ENCODE measurements around the gene TMEM253.

Gene TMEM253

DNA sequence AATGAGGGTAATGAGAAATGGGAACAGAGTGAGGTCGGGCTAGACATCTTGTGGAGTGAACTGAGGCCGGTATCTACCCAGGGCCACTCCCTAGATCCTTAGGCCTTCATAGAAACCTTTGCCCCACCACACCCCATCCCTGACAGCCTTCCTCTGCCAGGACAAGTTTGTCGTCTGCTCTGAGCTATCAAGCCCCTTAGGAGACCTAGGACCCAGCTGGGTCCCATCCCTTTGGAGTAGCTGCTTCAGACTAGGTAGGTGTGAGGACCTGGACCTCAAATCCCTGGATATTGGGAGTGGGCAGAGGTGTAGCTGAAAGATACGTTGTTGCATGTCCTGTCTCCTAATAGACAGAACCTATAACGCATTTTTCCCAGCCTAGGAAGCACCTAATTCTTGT, at the start of gene TMEM253:
Gene TMEM253, plus strand, starts transcription at position 136 of the 400 bp plus-strand sequence. CDS start 278 bp downstream, outside the sequence.
- DNase-seq (ENCODE audit: low read depth, low spot score) = no peak

DNA sequence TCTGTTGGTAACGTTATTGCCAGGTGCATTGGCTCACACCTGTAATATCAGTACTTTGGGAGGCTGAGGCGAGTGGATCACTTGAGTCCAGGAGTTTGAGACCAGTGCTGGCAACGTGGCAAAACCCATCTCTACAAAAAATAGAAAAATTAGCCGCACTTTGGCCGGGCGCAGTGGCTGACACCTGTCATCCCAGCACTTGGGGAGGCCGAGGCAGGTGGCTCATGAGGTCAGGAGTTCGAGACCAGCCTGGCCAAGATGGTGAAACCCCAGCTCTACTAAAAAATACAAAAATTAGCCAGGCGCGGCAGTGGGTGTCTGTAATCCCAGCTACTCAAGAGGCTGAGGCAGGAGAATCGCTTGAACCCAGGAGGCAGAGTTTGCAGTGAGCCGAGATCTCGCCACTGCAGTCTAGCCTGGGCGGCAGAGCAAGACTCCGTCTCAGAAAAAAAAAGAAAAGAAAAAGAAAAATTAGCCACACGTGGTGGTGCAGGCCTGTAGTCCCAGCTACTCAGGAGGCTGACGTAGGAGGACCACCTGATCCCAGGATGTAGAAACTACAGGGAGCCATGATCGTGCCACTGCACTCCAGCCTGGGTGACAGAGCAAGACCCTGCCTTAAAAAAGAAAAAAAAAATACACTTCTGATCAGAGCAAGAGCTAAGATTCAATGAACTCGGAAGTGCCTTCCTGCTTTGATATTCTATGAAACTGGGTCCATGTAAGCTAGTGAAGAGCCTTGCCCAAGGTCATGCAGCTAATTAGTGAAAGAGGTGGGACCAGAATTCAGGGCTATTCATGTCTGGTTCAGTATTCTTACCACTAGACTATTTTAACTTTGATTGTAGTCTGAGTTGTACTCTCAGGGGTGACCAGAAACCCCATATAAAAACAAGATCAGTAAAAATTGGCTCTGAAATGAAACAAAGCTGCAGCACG, 47.4 kb upstream of the TMEM253 start:
- DNase-seq (ENCODE audit: low read depth, low spot score) = no peak

DNA sequence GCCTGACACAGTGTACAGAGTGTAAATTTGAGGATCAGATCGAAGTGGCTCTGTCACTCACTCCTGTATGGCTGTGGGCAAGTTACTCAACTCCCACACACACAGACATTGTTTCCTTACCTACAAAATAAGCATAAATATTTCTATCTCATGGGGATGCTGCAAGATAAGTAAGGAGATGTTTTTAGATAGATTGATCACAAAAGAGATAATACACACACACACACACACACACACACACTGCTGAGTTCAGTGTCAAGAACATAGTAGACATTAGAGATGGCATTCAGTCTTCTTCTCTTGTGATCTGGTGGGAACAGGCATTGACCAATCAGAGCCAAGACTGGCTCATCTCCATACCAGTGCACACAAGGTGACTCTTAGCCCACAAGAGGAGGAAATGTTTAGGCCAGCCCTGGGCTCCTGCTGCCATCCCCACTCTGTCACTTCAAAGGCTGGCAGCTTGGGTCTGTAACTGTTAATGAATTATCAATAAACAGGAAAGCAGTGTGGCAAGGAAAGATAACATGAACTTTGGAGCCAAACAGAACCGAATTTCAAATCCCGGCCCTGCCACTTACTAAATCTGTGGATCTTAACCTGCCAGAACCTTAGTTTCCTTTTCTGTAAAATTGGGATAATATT, 46.6 kb upstream of the TMEM253 start:
- DNase-seq (ENCODE audit: low read depth, low spot score) = no peak

DNA sequence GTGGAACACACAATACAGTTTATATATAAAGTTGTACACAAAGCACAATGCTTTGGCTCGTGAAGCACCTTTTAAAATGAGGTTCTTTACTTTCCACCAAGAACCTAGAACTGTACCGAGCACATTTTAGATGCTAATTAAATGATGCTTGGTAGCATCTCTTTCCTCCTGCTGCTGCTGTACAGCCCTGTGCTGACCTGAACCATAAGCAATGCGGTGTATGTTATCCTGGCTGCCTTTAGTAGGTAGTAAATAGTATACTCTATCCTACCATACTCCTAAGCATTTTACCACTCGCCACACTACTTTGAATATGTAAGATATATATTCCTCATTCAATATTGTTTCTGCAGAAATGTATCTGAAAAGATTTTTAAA, 46.1 kb upstream of the TMEM253 start:
- no peak for DNase-seq (ENCODE audit: low read depth, low spot score)

DNA sequence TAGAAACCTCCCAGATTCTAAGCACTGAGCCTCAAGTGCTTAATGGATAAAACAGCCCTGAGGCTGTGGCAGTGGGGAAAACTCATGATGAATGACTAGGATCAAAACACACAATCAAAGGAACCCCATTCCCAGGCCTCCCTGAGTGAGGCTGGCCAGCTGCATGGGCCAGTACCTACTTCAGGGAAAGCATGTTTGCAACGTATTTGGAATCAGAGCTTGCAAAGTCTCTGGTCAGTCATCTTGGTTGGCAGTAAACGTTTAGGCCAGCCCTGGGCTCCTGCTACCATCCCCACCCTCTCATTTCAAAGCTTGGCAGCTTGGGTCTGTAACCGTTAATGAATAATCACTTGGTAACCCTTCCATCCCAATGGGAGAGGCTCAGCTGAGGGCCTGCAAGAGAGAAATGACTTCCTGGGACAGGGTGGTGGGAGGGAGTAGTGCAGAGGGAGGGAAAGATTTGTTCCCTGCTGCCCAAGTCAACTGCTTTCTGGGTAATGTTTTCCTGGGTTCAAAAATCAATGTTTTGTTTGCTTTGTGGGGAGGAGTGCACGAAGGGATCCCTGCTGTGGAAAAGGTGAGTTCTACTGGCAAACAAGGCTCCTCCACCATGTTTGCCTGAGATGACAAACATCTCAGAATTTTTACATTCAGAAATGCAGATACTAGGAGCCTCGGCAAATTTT, 45.3 kb upstream of the TMEM253 start:
- DNase-seq (ENCODE audit: low read depth, low spot score) = no peak

DNA sequence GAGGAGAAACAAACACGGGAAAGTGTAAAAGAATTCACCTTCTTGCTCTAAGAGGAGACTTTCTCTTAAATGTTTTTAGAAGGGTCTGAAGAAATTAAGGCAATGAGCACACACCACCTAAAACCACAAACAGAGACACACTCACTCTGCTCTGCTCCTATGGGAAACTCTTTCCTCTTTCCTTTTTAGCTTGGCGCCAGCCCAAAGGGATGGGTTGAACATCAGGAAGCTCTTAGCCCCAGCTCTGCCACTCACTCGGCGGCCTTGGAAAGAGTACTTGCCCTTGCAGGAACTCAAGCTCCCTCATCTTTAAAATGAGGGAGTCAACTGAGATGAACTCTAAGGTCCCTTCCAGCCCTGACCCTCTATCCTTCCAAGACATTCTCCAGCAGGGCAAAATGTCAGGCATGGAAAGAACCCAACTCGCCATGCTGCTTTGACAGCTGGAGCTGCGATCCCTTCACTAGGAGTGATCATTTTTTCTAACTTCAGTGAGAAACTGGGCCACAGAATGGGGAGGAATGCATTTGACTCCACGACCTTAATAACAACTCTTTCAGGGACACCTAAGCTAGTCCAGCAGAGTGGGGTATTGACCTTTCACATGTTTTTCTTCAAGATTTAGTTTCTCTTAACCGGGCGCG, 44.2 kb upstream of the TMEM253 start:
- no peak for DNase-seq (ENCODE audit: low read depth, low spot score)

DNA sequence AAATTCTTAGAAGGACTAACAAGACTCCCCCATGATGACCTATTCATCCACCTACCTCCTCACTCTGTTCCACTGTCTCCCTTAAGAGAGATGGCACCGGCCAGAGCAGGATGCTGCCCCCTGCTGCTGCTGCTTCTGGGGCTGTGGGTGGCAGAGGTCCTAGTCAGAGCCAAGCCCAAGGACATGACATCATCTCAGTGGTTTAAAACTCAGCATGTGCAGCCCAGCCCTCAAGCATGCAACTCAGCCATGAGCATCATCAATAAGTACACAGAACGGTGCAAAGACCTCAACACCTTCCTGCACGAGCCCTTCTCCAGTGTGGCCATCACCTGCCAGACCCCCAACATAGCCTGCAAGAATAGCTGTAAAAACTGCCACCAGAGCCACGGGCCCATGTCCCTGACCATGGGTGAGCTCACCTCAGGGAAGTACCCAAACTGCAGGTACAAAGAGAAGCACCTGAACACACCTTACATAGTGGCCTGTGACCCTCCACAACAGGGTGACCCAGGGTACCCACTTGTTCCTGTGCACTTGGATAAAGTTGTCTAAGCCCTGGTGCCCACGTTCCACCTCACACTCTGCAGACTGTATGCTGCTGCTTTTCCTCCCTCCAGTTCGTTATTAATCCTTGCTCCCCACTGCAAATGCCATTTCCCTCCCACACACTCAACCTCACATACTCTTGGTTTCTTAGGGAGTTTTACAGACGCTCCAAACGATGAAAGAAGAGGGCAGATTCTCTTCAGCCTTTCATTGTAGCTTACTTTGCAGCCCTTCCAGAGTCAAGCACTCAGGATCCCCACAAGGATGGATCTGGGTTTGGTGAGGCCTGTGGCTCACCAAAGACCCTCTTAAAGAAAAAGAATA, 42.8 kb upstream of the TMEM253 start, which contains the start of gene RNASE8:
Gene RNASE8, plus strand, starts transcription at position 20 of the 873 bp plus-strand sequence. Its CDS starts 71 bp downstream, at position 91.
- no peak for DNase-seq (ENCODE audit: low read depth, low spot score)

DNA sequence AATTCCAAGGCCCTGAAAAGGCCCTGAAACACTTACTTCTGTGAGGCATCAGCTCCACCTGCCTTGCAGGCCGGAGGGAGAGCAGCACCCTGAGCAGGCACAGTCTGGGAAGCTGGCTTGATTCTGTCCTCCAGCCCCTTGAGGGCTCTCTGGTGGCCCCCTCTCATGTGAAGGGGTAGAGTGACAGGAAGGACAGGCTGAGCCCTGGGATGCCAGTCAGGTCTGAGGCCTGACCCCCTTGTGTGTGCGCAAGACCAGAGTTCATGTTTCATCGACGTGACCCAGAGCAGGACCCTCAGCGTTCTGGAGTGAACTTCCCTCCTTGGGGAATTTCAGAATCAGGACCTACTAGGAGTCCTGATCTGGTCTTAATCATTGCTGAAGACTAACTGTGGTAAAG, 42.0 kb upstream of the TMEM253 start:
- no peak for DNase-seq (ENCODE audit: low read depth, low spot score)

DNA sequence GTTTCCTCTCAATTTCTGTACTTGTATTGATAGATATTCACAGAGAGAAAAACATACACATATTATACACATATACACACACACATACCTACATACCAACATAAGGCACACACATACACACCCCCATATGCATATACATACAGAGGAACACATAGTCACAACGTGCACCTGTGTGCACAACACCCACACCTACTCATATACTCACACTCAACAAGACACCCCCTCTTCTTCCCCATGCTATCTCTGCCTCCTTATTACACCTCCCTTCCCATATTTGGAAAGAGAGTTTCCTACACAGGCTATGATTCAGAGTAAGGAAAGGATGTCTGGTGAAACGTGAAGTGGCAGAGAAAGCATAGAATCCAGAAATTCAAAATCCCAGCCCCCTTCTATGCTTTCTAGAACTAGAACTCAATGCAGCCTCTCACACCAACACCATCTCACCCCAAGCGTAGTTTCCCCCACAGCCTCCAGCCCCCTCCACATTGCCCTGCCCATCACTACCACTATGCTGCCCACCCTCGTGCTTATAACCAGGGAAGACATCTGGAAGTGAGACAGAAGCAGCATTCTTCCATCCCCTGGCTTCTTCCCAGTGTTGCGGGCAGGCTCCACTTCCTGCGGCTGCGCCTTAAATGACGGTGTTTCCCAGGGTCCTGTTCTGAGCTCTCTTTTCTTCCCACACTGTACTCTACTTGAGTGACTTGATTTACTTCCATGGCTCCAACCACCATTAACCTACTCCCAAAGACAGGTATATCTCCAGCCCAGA, 40.8 kb upstream of the TMEM253 start:
- DNase-seq (ENCODE audit: low read depth, low spot score) = no peak

DNA sequence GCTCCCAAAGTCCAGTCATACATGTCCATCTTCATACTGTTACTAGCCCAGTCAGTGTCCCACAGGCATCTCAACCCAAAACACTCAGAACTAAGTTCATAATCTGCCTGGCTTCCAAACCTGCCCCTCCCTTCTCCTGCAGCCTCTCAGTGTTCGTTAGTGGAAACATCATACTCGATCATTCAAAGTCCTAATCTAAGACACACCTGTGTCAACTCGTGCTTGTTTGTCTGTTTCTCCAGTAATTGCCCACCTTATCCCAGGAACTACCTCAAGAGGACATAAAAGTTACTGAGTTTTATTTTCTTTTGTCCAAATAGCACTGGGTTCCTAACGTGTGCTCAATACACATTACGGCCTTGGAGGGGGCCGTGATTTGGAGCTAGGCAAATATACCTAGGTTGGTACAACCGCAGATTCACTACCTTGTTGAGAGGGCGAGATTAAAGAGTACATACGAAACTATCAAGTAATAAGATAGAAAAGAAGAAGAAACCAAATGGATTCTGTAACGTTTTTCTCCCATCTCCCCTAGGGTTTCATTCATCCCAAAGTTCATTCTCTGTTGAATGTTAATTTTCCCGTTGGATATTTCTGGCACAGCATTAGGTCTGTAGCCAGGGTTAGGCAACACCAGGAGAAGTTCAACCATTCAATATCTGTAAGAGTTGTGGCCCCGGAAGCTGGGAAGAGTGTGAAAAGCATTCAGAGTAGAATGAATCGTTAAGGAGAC, 40.1 kb upstream of the TMEM253 start:
- DNase-seq (ENCODE audit: low read depth, low spot score) = no peak

DNA sequence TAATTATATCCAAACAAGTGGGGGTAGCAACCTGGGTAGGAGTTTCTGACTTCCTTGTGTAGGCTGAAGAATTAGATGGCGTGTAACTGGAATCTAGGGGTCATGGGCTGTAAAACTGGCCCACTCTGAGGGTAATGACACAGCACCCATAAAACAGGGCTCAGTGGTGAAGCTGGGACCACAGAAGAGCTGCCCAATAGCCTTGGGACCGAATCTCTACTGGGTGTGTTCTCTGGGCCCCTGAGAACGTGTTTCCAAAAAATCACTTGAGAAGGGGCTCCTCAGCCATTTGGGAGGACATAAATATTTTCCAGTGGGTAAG, 39.6 kb upstream of the TMEM253 start:
- DNase-seq (ENCODE audit: low read depth, low spot score) = no peak

DNA sequence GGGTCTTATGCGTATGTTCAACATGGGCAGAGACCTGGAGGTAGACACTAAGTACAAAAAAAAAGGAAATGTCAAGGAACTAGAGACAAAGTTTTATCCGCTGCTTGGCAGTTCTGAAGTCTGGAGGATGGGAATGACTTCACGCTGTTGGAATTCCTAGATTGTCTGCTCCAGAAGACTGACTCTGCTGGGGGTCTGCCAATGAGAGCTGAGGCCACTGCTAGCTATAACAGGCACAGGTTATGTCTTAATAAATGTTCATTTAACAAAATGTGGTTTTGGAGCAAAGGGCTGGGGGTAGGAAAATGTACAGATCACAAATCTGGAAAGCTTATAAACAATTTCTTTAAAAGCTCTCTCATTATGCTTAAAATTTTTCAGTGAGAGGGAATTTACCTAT, 37.4 kb upstream of the TMEM253 start:
- DNase-seq (ENCODE audit: low read depth, low spot score) = no peak

DNA sequence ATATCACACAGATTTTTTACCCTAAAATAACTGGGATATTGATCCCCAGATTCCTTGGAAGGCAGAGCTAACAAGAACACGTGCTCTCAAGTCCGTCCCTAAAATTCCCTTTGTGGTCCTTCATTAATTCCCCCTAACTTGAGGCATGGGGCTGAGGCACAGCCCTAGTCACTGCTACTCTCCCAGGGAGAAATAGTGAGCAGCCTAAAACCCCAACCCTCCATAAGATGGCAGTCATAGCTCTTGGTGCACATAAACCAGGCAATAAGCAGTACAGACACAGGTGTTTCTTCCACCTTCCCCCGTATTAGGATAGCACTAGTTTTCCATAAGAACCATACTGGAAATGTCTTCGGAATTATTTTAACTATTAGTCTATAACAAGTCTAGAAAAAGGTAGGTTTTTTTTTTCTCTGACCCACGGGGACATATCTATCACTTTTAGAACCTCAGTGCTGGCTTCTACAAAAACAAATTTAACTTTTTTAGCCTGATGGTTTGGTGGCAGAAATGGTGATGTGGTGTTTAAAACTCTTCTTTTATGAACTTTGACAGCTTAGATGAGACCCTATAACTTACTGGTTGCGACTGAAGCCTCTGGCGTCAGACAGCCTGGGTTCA, 33.9 kb upstream of the TMEM253 start:
- DNase-seq (ENCODE audit: low read depth, low spot score) = no peak

DNA sequence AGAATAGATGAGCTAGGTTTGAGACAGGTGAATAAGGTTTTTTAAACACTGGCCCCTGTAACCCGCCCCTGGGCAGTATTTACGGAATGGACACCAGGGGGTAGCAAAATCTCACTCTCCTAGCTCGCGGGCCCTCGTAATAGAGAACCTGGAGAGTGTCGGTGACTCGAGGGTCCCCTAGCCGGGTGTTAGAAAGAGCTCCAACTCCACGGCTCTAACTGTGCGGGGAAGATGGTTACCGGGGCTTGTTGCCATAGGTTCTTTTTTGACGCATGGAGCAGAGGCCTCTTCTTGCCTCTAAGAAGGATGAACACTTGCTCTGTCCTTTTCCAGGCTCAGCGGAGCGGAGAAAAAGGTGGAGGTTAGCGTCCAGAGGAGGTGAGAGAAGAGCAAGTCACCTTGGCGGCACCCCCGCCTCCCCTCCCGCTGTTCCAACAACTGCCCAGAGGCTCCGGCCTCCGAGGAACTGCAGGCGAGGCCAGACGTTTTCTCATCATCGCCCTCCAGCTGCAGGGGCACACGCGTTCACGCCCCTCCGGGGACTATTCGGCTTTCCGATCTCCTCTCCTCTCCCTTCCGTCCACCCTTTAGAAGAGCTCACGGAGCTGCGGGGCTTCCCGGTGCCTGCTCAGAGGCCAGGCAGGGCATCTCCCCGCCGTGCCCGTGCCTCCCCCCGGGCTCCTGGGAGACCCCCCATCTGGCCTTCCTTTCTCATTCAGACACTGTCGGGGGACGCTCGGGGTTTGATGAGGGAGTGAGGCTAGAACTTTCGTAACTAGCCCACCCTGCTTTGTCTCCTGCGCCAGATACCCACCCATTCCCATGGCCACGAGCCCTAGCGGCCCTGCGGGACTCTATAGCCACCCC, 32.1 kb upstream of the TMEM253 start:
- DNase-seq (ENCODE audit: low read depth, low spot score) = no peak

DNA sequence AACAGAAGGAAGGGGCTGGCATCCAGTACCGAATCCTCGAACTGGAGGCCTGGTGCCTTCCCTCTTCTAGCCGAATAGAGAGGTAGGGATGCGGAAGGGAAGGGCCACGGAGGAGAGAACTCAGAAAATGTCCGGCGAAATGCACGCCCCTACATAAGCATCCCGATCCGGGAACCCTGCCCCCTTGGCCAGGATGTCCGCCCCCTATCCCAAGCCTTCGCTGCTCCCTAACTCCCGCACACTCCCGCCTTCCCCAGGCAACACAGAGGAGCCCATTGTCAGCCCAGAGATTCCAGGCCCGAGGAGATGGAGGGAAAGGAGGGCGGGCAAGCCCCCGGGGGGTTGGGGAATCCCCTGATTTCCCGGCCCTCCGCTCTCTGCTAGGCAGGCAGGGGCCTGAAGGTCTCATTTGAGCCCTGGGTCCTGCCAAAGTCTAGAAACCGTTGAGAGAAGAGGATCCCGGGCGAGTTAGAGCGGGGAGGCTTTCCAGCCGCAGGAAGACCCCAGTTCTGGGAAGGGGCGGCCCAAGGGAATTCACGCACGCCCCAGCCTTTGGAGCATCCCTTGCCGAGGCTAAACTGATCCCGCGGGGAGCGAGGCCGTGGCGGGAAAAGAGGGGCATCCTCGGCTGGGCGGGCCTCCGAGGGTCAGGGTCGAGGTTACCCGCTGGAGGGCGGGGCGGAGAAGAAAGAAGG, 31.3 kb upstream of the TMEM253 start:
- DNase-seq (ENCODE audit: low read depth, low spot score) = no peak

DNA sequence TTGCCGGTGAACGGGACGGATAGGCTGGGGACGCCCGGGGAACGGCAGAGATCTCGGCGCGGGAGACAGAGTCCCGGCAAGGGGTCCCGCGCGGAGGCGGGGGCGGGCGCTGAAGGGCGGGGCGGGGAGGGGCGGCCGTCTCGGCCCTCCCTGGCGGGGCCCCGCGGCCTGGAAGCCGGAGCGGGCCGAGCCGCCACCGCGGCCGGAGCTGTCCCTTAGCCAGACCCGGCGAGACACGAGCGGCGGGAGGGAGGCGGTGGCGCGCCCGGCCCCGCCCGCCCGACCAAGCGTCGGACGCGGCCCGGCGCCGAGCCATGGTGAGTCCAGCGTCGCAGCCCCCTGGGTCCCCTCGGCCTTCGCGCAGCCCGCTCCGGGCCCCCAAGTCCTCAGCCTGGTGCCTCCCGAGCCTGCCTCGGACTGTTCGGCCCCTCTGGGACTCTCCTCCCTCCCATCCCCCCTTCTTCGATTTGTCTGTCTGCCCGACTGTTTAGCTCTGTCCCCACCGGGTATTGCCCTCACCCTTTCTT, 30.7 kb upstream of the TMEM253 start, which contains the start of gene ARHGEF40:
Gene ARHGEF40, plus strand, starts transcription at position 222 of the 527 bp plus-strand sequence. Its CDS starts 93 bp downstream, at position 315.
- no peak for DNase-seq (ENCODE audit: low read depth, low spot score)

DNA sequence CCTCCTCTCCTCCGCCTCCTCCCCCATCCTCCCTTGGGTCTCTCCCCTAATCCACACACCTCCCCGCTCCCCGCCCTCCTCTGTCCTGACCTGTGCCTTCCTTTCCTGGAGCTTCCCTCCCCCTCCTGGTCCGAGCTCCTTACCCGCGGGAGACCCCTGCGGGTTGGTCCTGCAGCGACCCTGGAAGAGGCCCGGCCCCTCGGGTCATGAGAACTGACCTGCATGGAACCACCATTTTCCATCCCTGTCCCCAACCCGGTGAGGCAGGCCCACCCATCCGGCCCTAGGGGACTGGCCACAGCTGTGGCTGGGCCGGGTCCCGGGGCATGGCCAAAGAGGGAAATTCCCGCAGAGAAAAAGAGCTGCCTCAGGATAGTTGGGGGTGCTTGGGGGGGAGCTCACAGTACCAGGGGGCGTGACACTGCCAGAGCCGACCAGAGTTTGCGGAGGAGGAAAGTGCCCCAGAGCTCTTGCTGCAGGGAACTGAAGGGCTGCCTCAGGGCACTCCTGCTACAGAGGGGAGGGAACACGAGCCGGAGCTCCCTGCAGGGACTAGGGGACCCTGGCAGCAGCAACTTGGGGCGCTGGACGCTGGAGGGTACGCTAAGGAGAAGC, 30.1 kb upstream of the TMEM253 start:
- DNase-seq (ENCODE audit: low read depth, low spot score) = no peak

Measured in activated CD4-positive, CD25-positive, alpha-beta regulatory T cell treated with anti-CD3 and anti-CD28 coated beads, Interleukin-2, amount 50 U/mL, for 16 hours (primary cell).